ENCODE results near the gene CGN. TPM values are rescaled to one million over a fixed set of nuclear protein-coding genes. Genes with fewer than 3 reads are reported as not detected.

The CGN gene
- total RNA-seq, 5 donors from 2014 or later (not counting 1 experiment from before 2014, with no cell fraction given) = 0.37 to 1.3 (median 0.59) TPM

DNA sequence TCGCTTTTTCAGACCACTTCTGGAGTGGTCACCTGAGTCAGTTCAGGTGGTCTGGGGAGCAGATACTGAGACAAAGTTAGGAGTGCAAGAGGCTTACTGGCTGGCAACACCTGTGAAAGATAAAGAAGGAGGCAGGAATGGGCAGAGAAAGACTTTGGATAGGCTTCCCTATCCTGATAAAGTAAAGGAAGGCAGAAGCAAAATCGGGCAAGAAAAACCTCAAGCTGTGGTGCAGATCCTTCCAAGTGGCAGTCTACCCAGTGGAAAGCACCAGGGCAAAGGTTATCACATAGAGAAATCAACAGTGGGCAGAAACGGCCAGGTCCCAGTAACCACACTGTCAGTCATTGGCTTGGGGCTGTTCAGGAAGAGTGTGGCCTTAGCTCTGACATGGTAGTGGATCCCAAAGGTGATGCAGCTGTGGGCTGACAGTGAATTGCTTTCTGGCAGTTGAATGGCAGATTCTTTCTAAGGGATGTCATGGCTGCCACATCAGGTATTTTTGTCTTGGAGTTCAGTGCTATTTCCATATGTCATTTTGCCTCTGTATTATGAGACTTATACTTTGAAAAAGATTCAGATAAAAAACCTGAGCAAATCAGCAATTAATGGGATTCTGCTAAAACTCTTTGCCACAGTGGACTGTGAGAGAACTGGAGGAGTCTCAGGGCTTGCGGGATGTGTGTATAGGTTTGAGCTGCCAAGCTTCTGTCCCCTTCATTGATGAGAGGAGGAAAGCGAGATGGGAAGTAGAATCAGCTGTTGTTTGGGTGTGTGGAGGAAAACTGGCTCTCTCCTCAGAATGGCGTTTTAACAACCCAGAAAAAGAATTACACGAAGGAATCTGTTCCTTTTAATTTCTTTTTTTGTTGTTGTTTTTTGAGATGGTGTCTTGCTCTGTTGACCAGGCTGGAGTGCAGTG lies 8.1 kb upstream of the CGN start:
- H3K27me3 ChIP-seq (replicated peaks in 1 of 2; ENCODE audit: control insufficient read depth in 2 of 2, extremely low read depth in 1 of 2, insufficient read depth in 2 of 2, low read length in 1 of 2) = no peaks in the 10 kb centered on the region
- H3K4me1 ChIP-seq (ENCODE audit: control insufficient read depth in 1 of 2, extremely low read depth in 1 of 2, insufficient read depth in 2 of 2, low read length in 2 of 2) = no peaks in the 10 kb centered on the region
- no peaks in the 10 kb centered on the region for H3K9me3 ChIP-seq
- Mint-ChIP-seq H3K4me1 (no peaks in the 10 kb centered on the region), H3K9me3 (no peaks in the 10 kb centered on the region), H3K36me3 (no peaks in the 10 kb centered on the region), H3K27me3 (peaks cover 0 to 3% of the 10 kb centered on the region in 2 donors), H3K27ac (no peak overlapping the region), H3K4me3 (no peak overlapping the region)
- POLR2A ChIA-PET = no interaction called here
- H3K27ac ChIP-seq (ENCODE audit: low read length) = no peak overlapping the region
- ATAC-seq (replicated peaks in 1 of 4) (no peak), DNase-seq (no peak)
- H3K4me3 ChIP-seq (ENCODE audit: control insufficient read depth in 1 of 2, extremely low read depth in 1 of 2, low read length in 1 of 2) = no peak overlapping the region
- 71% methylated on average over 6 of the region's 7 CpGs for WGBS (ENCODE audit: insufficient coverage)
- CTCF ChIA-PET = interaction anchor here in 1 of 2 donors (0.5 to 0.6 kb wide), 2 partner anchors 9 to 285 kb away, joined by 5 to 7 read pairs; no protein-coding TSS in a partner anchor
- H3K36me3 ChIP-seq (ENCODE audit: control insufficient read depth in 2 of 2, extremely low read depth in 1 of 2, insufficient read depth in 1 of 2, low read length in 1 of 2) = no peaks in the 10 kb centered on the region

DNA sequence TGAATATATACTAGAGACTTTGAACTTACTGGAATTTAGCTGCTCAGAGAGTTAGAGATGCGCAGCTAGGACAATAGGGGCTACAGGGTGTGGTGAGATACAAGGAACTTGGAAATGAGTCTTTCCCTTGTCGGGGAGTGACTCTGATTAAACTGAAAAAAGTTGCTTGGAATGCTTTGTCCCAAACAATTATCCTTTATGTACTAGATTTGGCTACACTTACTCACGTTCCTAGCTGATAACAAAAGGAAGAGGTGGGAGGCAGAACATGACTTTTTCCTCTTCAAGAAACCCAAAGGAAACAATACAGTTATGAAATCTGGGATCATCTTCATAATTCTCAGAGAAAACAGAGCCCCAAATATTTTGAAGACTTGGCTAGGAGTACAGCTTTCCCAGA lies 6.9 kb upstream of the CGN start:
- ChIA-PET POLR2A (no interaction called here), CTCF (no interaction called here)
- no peaks in the 10 kb centered on the region for H3K27me3 Mint-ChIP-seq
- H3K4me3 Mint-ChIP-seq = no peak overlapping the region
- H3K36me3 Mint-ChIP-seq = no peaks in the 10 kb centered on the region
- H3K27me3 ChIP-seq (replicated peaks in 1 of 2; ENCODE audit: control insufficient read depth in 2 of 2, extremely low read depth in 1 of 2, insufficient read depth in 2 of 2, low read length in 1 of 2) = no peaks in the 10 kb centered on the region
- ATAC-seq (replicated peaks in 1 of 4) (no peak), DNase-seq (no peak)
- H3K9me3 ChIP-seq = no peaks in the 10 kb centered on the region
- no peak overlapping the region for H3K27ac Mint-ChIP-seq
- H3K4me1 Mint-ChIP-seq = no peaks in the 10 kb centered on the region
- H3K4me3 ChIP-seq (ENCODE audit: control insufficient read depth in 1 of 2, extremely low read depth in 1 of 2, low read length in 1 of 2) = no peak overlapping the region
- H3K27ac ChIP-seq (ENCODE audit: low read length) = no peak overlapping the region
- no peaks in the 10 kb centered on the region for H3K9me3 Mint-ChIP-seq
- no CpG with 5 or more reads among the region's 3 CpGs for WGBS (ENCODE audit: insufficient coverage)
- H3K36me3 ChIP-seq (ENCODE audit: control insufficient read depth in 2 of 2, extremely low read depth in 1 of 2, insufficient read depth in 1 of 2, low read length in 1 of 2) = no peaks in the 10 kb centered on the region
- H3K4me1 ChIP-seq (ENCODE audit: control insufficient read depth in 1 of 2, extremely low read depth in 1 of 2, insufficient read depth in 2 of 2, low read length in 2 of 2) = no peaks in the 10 kb centered on the region

DNA sequence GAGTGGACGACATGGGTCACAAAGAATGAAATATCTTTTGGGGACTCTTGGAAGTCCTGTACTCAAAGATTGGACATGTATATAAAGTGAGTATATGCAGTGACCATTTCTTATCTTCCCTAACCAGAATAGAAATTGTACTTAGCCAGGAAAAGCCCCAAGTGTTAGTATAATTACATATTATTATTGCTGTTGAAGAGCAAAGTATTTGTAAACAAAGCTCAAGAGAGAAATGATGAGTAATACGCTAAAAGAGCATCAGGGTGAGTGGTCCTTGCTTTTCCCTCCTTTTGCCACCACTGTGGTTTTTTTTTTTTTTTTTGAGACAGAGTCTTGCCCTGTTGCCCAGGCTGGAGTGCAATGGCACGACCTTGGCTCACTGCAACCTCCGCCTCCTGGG lies 6.4 kb upstream of the CGN start:
- ATAC-seq (replicated peaks in 1 of 4) = no peak
- Histone ChIP-seq H3K4me3 (ENCODE audit: control insufficient read depth in 1 of 2, extremely low read depth in 1 of 2, low read length in 1 of 2) (no peak overlapping the region), H3K4me1 (ENCODE audit: control insufficient read depth in 1 of 2, extremely low read depth in 1 of 2, insufficient read depth in 2 of 2, low read length in 2 of 2) (no peaks in the 10 kb centered on the region), H3K36me3 (ENCODE audit: control insufficient read depth in 2 of 2, extremely low read depth in 1 of 2, insufficient read depth in 1 of 2, low read length in 1 of 2) (no peaks in the 10 kb centered on the region), H3K9me3 (no peaks in the 10 kb centered on the region), H3K27ac (ENCODE audit: low read length) (no peak overlapping the region), H3K27me3 (replicated peaks in 1 of 2; ENCODE audit: control insufficient read depth in 2 of 2, extremely low read depth in 1 of 2, insufficient read depth in 2 of 2, low read length in 1 of 2) (no peaks in the 10 kb centered on the region)
- ChIA-PET POLR2A (no interaction called here), CTCF (no interaction called here)
- no CpG with 5 or more reads among the region's 4 CpGs for WGBS (ENCODE audit: insufficient coverage)
- DNase-seq = no peak
- Mint-ChIP-seq H3K4me1 (no peaks in the 10 kb centered on the region), H3K27me3 (no peaks in the 10 kb centered on the region), H3K27ac (no peak overlapping the region), H3K4me3 (no peak overlapping the region), H3K36me3 (no peaks in the 10 kb centered on the region), H3K9me3 (no peaks in the 10 kb centered on the region)

DNA sequence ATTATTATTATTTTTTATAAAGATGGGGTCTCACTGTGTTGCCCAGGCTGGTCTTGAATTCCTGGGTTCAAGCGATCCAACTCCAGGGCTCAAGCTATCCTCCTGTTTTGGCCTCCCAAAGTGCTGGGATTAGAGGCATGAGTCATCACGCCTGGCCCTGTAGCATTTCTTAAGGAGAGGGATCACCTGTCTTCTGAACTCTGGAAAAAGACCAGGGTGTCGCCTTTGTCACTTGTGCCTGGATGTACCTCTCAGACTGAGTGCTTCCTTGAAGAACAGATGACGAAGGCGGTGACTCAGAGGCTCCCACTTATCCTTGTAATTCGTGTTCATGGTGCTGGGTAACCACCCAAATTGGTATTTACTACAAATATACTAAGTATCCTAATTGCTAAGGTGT lies 2.4 kb upstream of the CGN start:
- DNase-seq = no peak
- H3K36me3 Mint-ChIP-seq = no peaks in the 10 kb centered on the region
- 100% methylated on average over 1 of the region's 6 CpGs for WGBS (ENCODE audit: insufficient coverage)
- ChIA-PET CTCF (no interaction called here), POLR2A (interaction anchor here in 1 of 2 donors (0.6 kb wide), 1 partner anchor 96 kb away, joined by 16 read pairs; no protein-coding TSS in a partner anchor)
- peaks cover 0 to 6% of the 10 kb centered on the region in 2 experiments for H3K27me3 ChIP-seq (replicated peaks in 1 of 2; ENCODE audit: control insufficient read depth in 2 of 2, extremely low read depth in 1 of 2, insufficient read depth in 2 of 2, low read length in 1 of 2)
- no peaks in the 10 kb centered on the region for H3K9me3 Mint-ChIP-seq
- H3K36me3 ChIP-seq (ENCODE audit: control insufficient read depth in 2 of 2, extremely low read depth in 1 of 2, insufficient read depth in 1 of 2, low read length in 1 of 2) = no peaks in the 10 kb centered on the region
- H3K27me3 Mint-ChIP-seq = no peaks in the 10 kb centered on the region
- H3K4me3 Mint-ChIP-seq = no peak overlapping the region
- H3K4me1 ChIP-seq (ENCODE audit: control insufficient read depth in 1 of 2, extremely low read depth in 1 of 2, insufficient read depth in 2 of 2, low read length in 2 of 2) = peaks cover 12 to 29% of the 10 kb centered on the region in 2 experiments
- H3K27ac Mint-ChIP-seq = no peak overlapping the region
- H3K4me1 Mint-ChIP-seq = peaks cover 25 to 27% (median 26%) of the 10 kb centered on the region in 3 donors
- H3K9me3 ChIP-seq = no peaks in the 10 kb centered on the region
- no peak overlapping the region for H3K27ac ChIP-seq (ENCODE audit: low read length)
- no peak for ATAC-seq (replicated peaks in 1 of 4)
- H3K4me3 ChIP-seq (ENCODE audit: control insufficient read depth in 1 of 2, extremely low read depth in 1 of 2, low read length in 1 of 2) = no peak overlapping the region

DNA sequence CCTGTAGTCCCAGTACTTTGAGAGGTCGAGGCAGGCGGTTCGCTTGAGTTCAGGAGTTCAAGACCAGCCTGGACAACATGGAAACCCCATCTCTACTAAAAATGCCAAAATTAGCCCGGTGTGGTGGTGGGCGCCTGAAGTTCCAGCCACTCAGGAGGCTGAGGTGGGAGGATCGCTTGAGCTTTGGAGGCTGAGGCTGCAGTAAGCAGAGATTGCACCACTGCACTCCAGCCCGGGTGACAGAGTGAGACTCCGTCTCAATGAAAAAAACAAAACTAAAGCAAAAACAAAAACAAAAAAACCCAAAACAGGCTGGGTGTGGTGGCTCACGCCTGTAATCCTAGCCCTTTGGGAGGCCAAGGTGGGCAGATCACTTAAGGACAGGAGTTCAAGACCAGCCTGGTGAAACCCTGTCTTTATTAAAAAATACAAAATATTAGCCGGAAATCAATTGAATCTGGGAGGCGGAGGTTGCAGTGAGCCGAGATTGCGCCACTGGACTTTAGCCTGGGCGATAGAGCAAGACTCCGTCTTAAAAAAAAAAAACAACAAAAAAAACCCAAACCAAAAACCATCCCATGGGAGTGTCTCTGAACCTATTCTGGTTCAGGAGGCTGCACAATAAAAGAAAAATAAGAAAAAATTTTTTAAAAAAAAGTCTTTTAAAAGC lies 1.7 kb upstream of the CGN start:
- Histone ChIP-seq H3K27me3 (replicated peaks in 1 of 2; ENCODE audit: control insufficient read depth in 2 of 2, extremely low read depth in 1 of 2, insufficient read depth in 2 of 2, low read length in 1 of 2) (peaks cover 0 to 6% of the 10 kb centered on the region in 2 experiments), H3K36me3 (ENCODE audit: control insufficient read depth in 2 of 2, extremely low read depth in 1 of 2, insufficient read depth in 1 of 2, low read length in 1 of 2) (no peaks in the 10 kb centered on the region), H3K4me1 (ENCODE audit: control insufficient read depth in 1 of 2, extremely low read depth in 1 of 2, insufficient read depth in 2 of 2, low read length in 2 of 2) (peaks cover 12 to 29% of the 10 kb centered on the region in 2 experiments), H3K4me3 (ENCODE audit: control insufficient read depth in 1 of 2, extremely low read depth in 1 of 2, low read length in 1 of 2) (no peak overlapping the region), H3K27ac (ENCODE audit: low read length) (no peak overlapping the region), H3K9me3 (no peaks in the 10 kb centered on the region)
- CTCF ChIA-PET = interaction anchor here in 1 of 2 donors (0.7 kb wide), 1 partner anchor 95 kb away, joined by 4 read pairs; no protein-coding TSS in a partner anchor
- Mint-ChIP-seq H3K27me3 (no peaks in the 10 kb centered on the region), H3K4me3 (peak overlapping the region in 2 of 3 donors; percentile 6 to 83), H3K36me3 (no peaks in the 10 kb centered on the region), H3K4me1 (peaks cover 25 to 30% (median 27%) of the 10 kb centered on the region in 3 donors), H3K9me3 (no peaks in the 10 kb centered on the region), H3K27ac (no peak overlapping the region)
- 83% methylated on average over 7 of the region's 15 CpGs for WGBS (ENCODE audit: insufficient coverage)
- no peak for DNase-seq
- no peak for ATAC-seq (replicated peaks in 1 of 4)
- POLR2A ChIA-PET = no interaction called here

DNA sequence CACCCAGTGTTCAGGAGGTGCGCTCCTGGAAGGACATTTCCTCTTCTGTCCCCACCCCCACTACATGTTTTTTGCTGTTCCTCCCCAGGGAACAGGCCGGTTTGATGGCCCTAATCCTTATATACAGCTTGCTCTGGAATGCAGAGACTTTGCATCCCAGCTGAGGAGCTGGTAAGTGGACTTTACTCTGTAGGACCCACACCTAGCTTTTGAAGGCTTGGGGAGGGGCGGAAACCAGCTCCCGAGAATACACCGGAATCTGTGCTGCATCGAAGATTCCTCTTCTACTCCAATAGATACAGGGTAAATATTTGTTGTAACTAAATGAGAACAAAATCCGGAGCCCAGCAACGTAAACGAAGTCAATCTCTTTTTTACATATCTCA lies 1.2 kb upstream of the CGN start:
- Mint-ChIP-seq H3K9me3 (no peaks in the 10 kb centered on the region), H3K36me3 (no peaks in the 10 kb centered on the region), H3K27me3 (no peaks in the 10 kb centered on the region), H3K4me1 (peaks cover 25 to 30% (median 27%) of the 10 kb centered on the region in 3 donors), H3K27ac (peak overlapping the region in 1 of 2 donors; percentile 49), H3K4me3 (peak overlapping the region; percentile 83 to 91 (median 90))
- H3K4me3 ChIP-seq (ENCODE audit: control insufficient read depth in 1 of 2, extremely low read depth in 1 of 2, low read length in 1 of 2) = no peak overlapping the region
- peak overlapping the region; percentile 50 for H3K27ac ChIP-seq (ENCODE audit: low read length)
- H3K36me3 ChIP-seq (ENCODE audit: control insufficient read depth in 2 of 2, extremely low read depth in 1 of 2, insufficient read depth in 1 of 2, low read length in 1 of 2) = no peaks in the 10 kb centered on the region
- ChIA-PET POLR2A (interaction anchor here in 1 of 2 donors (0.6 kb wide), 1 partner anchor 249 kb away, joined by 7 read pairs; no protein-coding TSS in a partner anchor), CTCF (no interaction called here)
- peaks cover 12 to 29% of the 10 kb centered on the region in 2 experiments for H3K4me1 ChIP-seq (ENCODE audit: control insufficient read depth in 1 of 2, extremely low read depth in 1 of 2, insufficient read depth in 2 of 2, low read length in 2 of 2)
- peaks cover 0 to 6% of the 10 kb centered on the region in 2 experiments for H3K27me3 ChIP-seq (replicated peaks in 1 of 2; ENCODE audit: control insufficient read depth in 2 of 2, extremely low read depth in 1 of 2, insufficient read depth in 2 of 2, low read length in 1 of 2)
- no peaks in the 10 kb centered on the region for H3K9me3 ChIP-seq
- WGBS (ENCODE audit: insufficient coverage) = no CpG with 5 or more reads among the region's 9 CpGs
- ATAC-seq (replicated peaks in 1 of 4) (no peak), DNase-seq (no peak)

Data from T-cell (primary cell).